Activated CD4-positive, alpha-beta T cell treated with anti-CD3 and anti-CD28 coated beads, Interleukin-2, amount 10 ng/mL, durations not matched to agents 24 days and 14 days (primary cell): ENCODE measurements around the gene NKAPD1. TPM values are rescaled to one million over a fixed set of nuclear protein-coding genes. Genes with fewer than 3 reads are reported as not detected.

Source experiments
- DNase-seq: peaks from one replicate; pipeline ENCODE4 v3.0.0; 2022
- H3K27ac Mint-ChIP-seq: one replicate; pipeline ENCODE4 v1.8.0; 2022; ENCODE audit warnings: mild to moderate bottlenecking, mixed read lengths
- H3K27me3 Mint-ChIP-seq: one replicate; pipeline ENCODE4 v1.8.0; 2022; ENCODE audit warnings: mixed read lengths
- H3K36me3 Mint-ChIP-seq: one replicate; pipeline ENCODE4 v1.8.0; 2022; ENCODE audit warnings: low read depth, mild to moderate bottlenecking, mixed read lengths
- H3K4me1 Mint-ChIP-seq: one replicate; pipeline ENCODE4 v1.8.0; 2021; ENCODE audit warnings: mixed read lengths
- H3K4me3 Mint-ChIP-seq: one replicate; pipeline ENCODE4 v1.8.0; 2022; ENCODE audit warnings: mild to moderate bottlenecking, moderate library complexity, mixed read lengths
- H3K9me3 Mint-ChIP-seq: one replicate; pipeline ENCODE4 v1.8.0; 2021; ENCODE audit warnings: mixed read lengths
- intact Hi-C: fragments of 100-400 bp; cut with micrococcal nuclease; formaldehyde crosslinking; loops from one replicate; pipeline ENCODE4 v1.15.1; 2023
- total RNA-seq: library from RNA; stranded (reverse); gene quantifications from 2 replicates; pipeline ENCODE4 v1.2.3, GENCODE V29; 2022

Gene NKAPD1
- total RNA-seq, 1 donor from 2014 or later: 24.4 TPM

GRCh38 chr11:112100462-112100861, 26.4 kb downstream of the NKAPD1 start:
- Mint-ChIP-seq H3K4me3 (no peak overlapping the region), H3K9me3 (no peaks in the 10 kb centered on the region), H3K27ac (no peak overlapping the region), H3K36me3 (peaks cover 7% of the 10 kb centered on the region), H3K27me3 (no peaks in the 10 kb centered on the region), H3K4me1 (no peaks in the 10 kb centered on the region)
- intact Hi-C loops: no loop called here
- DNase-seq: no peak

- H3K4me1 Mint-ChIP-seq: no peaks in the 10 kb centered on the region
Observed at GRCh38 chr11:112103446-112103845, 29.3 kb downstream of the NKAPD1 start.

GRCh38 chr11:112106070-112106469, 32.0 kb downstream of the NKAPD1 start:
- no peak for DNase-seq
- no peaks in the 10 kb centered on the region for H3K4me1 Mint-ChIP-seq
- H3K27ac Mint-ChIP-seq: no peak overlapping the region
- no peaks in the 10 kb centered on the region for H3K27me3 Mint-ChIP-seq
- no peaks in the 10 kb centered on the region for H3K9me3 Mint-ChIP-seq
- H3K4me3 Mint-ChIP-seq: no peak overlapping the region
- intact Hi-C loops: no loop called here
- no peaks in the 10 kb centered on the region for H3K36me3 Mint-ChIP-seq

More at GRCh38 chr11:112103446-112103845, 29.3 kb downstream of the NKAPD1 start:
- Mint-ChIP-seq H3K27me3 (no peaks in the 10 kb centered on the region), H3K9me3 (no peaks in the 10 kb centered on the region), H3K27ac (no peak overlapping the region), H3K36me3 (no peaks in the 10 kb centered on the region), H3K4me3 (no peak overlapping the region)
- DNase-seq: no peak
- intact Hi-C loops: no loop called here

DNA sequence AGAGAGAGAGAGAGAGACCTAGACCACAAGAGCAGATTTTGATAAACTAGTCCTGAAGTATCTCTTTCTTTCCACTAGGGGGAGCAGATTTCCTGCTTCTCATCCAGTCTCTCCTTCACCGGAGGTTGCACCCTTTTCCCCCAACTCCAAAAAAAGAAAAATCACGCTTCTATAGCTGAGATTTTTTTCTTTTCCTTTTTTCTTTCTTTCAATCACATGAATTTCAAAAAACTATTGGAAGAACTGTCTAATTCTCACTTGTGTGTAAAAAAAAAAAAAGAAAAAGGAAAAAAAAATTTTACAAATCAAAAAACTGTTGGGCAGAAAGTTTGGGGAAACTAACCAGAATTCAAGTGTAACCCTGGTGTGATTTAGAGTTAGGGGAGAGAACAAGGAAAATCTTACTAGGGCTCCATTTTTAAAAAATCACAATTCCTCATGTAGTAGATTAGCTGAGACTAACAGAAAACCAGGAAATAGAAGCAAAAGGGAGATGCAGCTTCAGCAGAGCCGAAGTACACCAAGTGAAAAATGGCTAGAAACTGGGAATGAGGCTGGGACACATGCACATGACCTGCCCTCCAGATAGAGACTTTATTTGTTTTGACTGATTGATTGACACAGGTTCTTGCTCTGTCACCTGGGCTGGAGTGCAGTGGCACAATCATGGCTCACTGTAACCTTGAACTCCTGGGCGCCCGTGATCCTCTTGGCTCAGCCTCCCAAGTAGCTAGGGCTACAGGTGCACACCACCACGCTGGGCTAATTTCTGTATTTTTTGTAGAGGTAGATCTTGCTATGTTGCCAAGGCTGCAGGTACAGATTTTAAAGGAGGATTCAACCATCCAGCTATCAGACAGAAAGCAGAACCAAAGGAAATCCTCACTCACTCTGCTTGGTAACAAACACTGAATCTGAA, 39.7 kb downstream of the NKAPD1 start:
- DNase-seq: no peak
- H3K36me3 Mint-ChIP-seq: no peaks in the 10 kb centered on the region
- H3K27me3 Mint-ChIP-seq: no peaks in the 10 kb centered on the region
- H3K27ac Mint-ChIP-seq: no peak overlapping the region
- H3K4me3 Mint-ChIP-seq: no peak overlapping the region
- intact Hi-C loops: loop anchor here (1.0 to 2.0 kb wide), 2 partner anchors 61 to 167 kb away; partner anchors contain the start of gene BCO2
- peaks cover 3% of the 10 kb centered on the region for H3K4me1 Mint-ChIP-seq
- H3K9me3 Mint-ChIP-seq: no peaks in the 10 kb centered on the region

- Mint-ChIP-seq H3K4me3 (no peak overlapping the region), H3K9me3 (no peaks in the 10 kb centered on the region), H3K4me1 (peaks cover 3% of the 10 kb centered on the region), H3K27ac (no peak overlapping the region), H3K36me3 (peaks cover 1% of the 10 kb centered on the region), H3K27me3 (no peaks in the 10 kb centered on the region)
- no peak for DNase-seq
- intact Hi-C loops: no loop called here
Observed at GRCh38 chr11:112114460-112114859, 40.4 kb downstream of the NKAPD1 start.

DNA sequence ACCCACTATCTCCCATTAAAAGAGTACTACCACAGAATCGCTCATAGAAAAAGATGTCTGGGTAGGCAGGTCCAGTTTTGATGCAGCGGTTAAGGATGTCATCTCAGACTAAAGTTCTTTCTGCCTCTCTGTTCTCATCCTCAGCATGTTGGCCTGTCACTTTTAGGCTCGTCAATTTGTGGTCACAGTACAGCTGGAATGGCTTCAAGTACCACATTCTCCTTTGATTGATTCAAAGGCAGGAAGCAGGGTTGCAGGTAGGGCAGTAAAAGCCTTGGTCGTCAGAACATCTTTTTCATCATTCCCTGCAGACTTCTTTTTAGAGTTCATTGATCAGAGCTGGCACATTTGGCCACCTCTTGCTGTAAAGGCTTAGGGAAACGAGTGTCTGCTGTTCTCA, 41.3 kb downstream of the NKAPD1 start:
- intact Hi-C loops: no loop called here
- no peaks in the 10 kb centered on the region for H3K27me3 Mint-ChIP-seq
- peaks cover 1% of the 10 kb centered on the region for H3K36me3 Mint-ChIP-seq
- H3K9me3 Mint-ChIP-seq: no peaks in the 10 kb centered on the region
- no peak for DNase-seq
- peaks cover 3% of the 10 kb centered on the region for H3K4me1 Mint-ChIP-seq
- H3K27ac Mint-ChIP-seq: no peak overlapping the region
- no peak overlapping the region for H3K4me3 Mint-ChIP-seq

- H3K36me3 Mint-ChIP-seq: peaks cover 1% of the 10 kb centered on the region
- H3K27ac Mint-ChIP-seq: no peak overlapping the region
- no peak overlapping the region for H3K4me3 Mint-ChIP-seq
- H3K27me3 Mint-ChIP-seq: no peaks in the 10 kb centered on the region
- peaks cover 5% of the 10 kb centered on the region for H3K4me1 Mint-ChIP-seq
- no peaks in the 10 kb centered on the region for H3K9me3 Mint-ChIP-seq
- no peak for DNase-seq
- intact Hi-C loops: no loop called here
Observed at GRCh38 chr11:112118176-112118575, 44.1 kb downstream of the NKAPD1 start.

DNA sequence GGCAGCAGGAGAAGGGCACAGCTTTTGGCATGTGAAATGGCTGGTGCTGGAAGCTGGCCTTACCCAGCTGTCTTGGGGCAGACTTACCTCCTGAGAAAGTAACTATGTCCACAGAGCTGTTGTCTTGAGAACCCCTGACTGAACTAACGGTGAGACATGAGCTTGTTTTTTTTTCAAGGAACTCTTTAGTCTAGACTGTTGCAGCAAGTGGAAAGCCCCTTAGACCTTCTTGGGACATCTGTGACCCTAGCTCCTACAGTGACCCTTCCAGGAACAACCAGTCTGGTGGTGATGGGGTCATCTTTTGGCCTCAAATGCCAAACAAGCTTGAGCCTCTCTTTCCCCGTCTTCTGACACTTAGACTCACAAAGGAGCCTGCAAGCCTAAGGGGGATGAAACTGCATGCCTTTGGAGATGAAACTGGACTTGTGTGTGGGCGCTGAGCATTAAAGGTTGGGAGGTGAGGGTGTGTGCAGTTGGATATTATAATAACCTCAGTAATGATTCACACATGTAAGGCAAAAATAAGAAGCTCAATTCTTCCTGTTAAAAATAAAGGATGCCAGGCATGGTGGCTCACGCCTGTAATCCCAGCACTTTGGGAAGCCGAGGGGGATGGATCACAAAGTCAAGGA, 48.0 kb downstream of the NKAPD1 start:
- H3K36me3 Mint-ChIP-seq: peaks cover 1% of the 10 kb centered on the region
- H3K4me1 Mint-ChIP-seq: peaks cover 5% of the 10 kb centered on the region
- no peak overlapping the region for H3K27ac Mint-ChIP-seq
- H3K4me3 Mint-ChIP-seq: no peak overlapping the region
- no peaks in the 10 kb centered on the region for H3K27me3 Mint-ChIP-seq
- no peaks in the 10 kb centered on the region for H3K9me3 Mint-ChIP-seq
- intact Hi-C loops: no loop called here
- DNase-seq: no peak

DNA sequence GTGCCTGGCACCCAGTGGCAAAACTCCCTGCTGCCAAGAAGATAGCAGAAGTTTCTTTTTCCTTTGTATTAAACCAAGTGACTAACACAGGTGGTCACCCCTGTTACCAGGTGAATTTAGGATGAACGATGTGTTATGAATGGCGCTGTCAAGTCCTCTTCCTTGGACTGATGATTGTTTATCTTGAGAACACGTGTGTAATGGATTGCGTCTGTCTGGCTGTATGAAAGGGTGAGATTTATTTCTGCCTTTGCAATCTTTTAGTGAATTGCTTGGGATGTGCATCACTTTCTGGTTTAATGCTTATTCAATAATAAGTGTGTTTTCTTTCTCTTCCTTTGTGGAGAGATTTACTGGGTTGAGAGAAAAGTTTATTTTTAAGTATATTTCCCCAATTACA, 49.0 kb downstream of the NKAPD1 start:
- Mint-ChIP-seq H3K4me3 (no peak overlapping the region), H3K4me1 (peaks cover 5% of the 10 kb centered on the region), H3K27ac (no peak overlapping the region), H3K9me3 (no peaks in the 10 kb centered on the region), H3K36me3 (peaks cover 1% of the 10 kb centered on the region), H3K27me3 (no peaks in the 10 kb centered on the region)
- DNase-seq: no peak
- intact Hi-C loops: no loop called here

DNA sequence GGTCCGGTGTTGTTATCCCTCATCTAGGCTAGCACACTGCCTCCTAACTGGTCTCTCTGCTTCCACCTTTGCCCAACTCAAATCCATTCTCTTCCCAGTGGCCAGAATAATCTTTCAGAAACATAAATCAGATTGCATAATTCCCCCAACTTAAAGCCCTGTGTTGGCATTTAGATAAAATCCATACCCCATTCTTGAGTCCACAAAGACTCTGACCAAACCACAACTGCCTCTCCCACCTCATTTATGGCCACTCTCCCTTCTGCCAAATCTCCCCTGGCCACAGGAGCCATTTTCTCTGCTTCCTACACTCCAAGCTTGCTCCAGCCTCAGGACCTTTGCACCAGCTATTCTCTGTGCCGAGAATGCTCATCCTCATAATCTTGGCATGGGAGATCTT, 53.0 kb downstream of the NKAPD1 start:
- Mint-ChIP-seq H3K36me3 (no peaks in the 10 kb centered on the region), H3K9me3 (no peaks in the 10 kb centered on the region), H3K27me3 (no peaks in the 10 kb centered on the region), H3K27ac (no peak overlapping the region), H3K4me3 (no peak overlapping the region), H3K4me1 (peaks cover 1% of the 10 kb centered on the region)
- DNase-seq: no peak
- intact Hi-C loops: no loop called here

GRCh38 chr11:112128483-112129121, 54.5 kb downstream of the NKAPD1 start:
- intact Hi-C loops: no loop called here
- no peaks in the 10 kb centered on the region for H3K9me3 Mint-ChIP-seq
- H3K27me3 Mint-ChIP-seq: no peaks in the 10 kb centered on the region
- DNase-seq: no peak
- H3K4me3 Mint-ChIP-seq: no peak overlapping the region
- no peaks in the 10 kb centered on the region for H3K36me3 Mint-ChIP-seq
- no peak overlapping the region for H3K27ac Mint-ChIP-seq
- peaks cover 3% of the 10 kb centered on the region for H3K4me1 Mint-ChIP-seq

- intact Hi-C loops: no loop called here
- Mint-ChIP-seq H3K9me3 (no peaks in the 10 kb centered on the region), H3K4me1 (peaks cover 3% of the 10 kb centered on the region), H3K27me3 (no peaks in the 10 kb centered on the region), H3K27ac (no peak overlapping the region), H3K4me3 (no peak overlapping the region), H3K36me3 (no peaks in the 10 kb centered on the region)
- no peak for DNase-seq
Observed at GRCh38 chr11:112129656-112130055, 55.6 kb downstream of the NKAPD1 start.

GRCh38 chr11:112132737-112133136, 58.6 kb downstream of the NKAPD1 start:
- peaks cover 3% of the 10 kb centered on the region for H3K4me1 Mint-ChIP-seq
- no peak overlapping the region for H3K27ac Mint-ChIP-seq
- H3K4me3 Mint-ChIP-seq: no peak overlapping the region
- intact Hi-C loops: no loop called here
- no peaks in the 10 kb centered on the region for H3K36me3 Mint-ChIP-seq
- DNase-seq: no peak
- H3K9me3 Mint-ChIP-seq: no peaks in the 10 kb centered on the region
- no peaks in the 10 kb centered on the region for H3K27me3 Mint-ChIP-seq

DNA sequence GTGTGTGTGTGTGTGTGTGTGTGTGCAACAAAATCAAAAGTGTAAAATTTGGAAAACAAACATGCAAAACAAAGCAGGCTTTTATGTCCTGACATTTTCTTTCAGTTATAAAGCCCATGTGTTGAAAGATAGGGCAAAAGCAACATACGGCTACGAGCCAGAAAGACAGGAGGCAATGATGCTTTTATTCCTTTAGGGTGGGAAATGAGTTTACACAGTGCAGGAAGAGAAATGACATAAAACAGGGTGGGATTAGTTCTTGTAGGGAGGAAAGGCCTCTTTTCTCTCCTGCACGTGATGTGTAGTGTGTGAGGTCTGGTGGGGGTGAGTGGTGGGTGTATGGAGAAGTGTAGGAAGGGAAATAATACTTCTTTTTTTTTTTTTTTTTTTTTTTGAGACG, 60.4 kb downstream of the NKAPD1 start:
- Mint-ChIP-seq H3K36me3 (no peaks in the 10 kb centered on the region), H3K27ac (no peak overlapping the region), H3K4me1 (peaks cover 3% of the 10 kb centered on the region), H3K27me3 (no peaks in the 10 kb centered on the region), H3K4me3 (no peak overlapping the region), H3K9me3 (no peaks in the 10 kb centered on the region)
- intact Hi-C loops: no loop called here
- DNase-seq: no peak
